Endothelial cell of umbilical vein (primary cell): Measurements from ENCODE around the gene FRMD4A.

Experiments used
- CTCF ChIP-seq, 2 donors: IDR thresholded peaks; 1 replicate in 1 of 2; 2 replicates in 1 of 2; pipeline ENCODE4 v1.5.1; 2011; ENCODE audit warnings: low read length in 2 of 2, mild to moderate bottlenecking in 2 of 2, moderate library complexity in 2 of 2, control low read depth in 1 of 2, inconsistent platforms in 1 of 2, low read depth in 1 of 2; ENCODE audit not compliant: insufficient read depth in 1 of 2; ENCODE audit errors: extremely low read depth in 1 of 2
- EZH2 ChIP-seq: IDR thresholded peaks from 2 replicates; pipeline ENCODE4 v1.6.1; 2012; ENCODE audit warnings: borderline replicate concordance, low read depth, mild to moderate bottlenecking, moderate library complexity, low read length, inconsistent platforms; ENCODE audit not compliant: severe bottlenecking
- MAX ChIP-seq: IDR thresholded peaks from 2 replicates; pipeline ENCODE4 v1.6.1; 2011; ENCODE audit not compliant: insufficient read depth, insufficient read length
- MYC ChIP-seq: IDR thresholded peaks from one replicate; pipeline ENCODE4 v1.6.1; 2011; ENCODE audit warnings: mild to moderate bottlenecking, low read depth, low read length
- POLR2A ChIP-seq: IDR thresholded peaks from 2 replicates; pipeline ENCODE4 v1.6.1; 2012; ENCODE audit warnings: low read depth, mild to moderate bottlenecking, control low read depth, low read length
- POLR2AphosphoS5 ChIP-seq: IDR thresholded peaks from 2 replicates; pipeline ENCODE4 v1.6.1; 2012; ENCODE audit warnings: low read depth, mild to moderate bottlenecking, control low read depth, low read length, moderate library complexity; ENCODE audit not compliant: insufficient read depth

GRCh38 chr10:13624630-13625029 is 706.1 kb downstream of the FRMD4A start:
- no peak for TF ChIP-seq POLR2AphosphoS5
- no peak for TF ChIP-seq POLR2A
- TF ChIP-seq CTCF (IDR thresholded peaks at IDR 0.05; ENCODE audit: extremely low read depth in 1 of 2, insufficient read depth in 1 of 2, low read depth in 1 of 2, low read length in 2 of 2) = no peak
- TF ChIP-seq EZH2 = no peak
- no peak for TF ChIP-seq MAX
- TF ChIP-seq MYC = no peak
